Uterus (tissue), 4 donors: Measurements from ENCODE around the gene TAS1R3. TPM values are rescaled to one million over a fixed set of nuclear protein-coding genes. Genes with fewer than 3 reads are reported as not detected.
"Not testable (repeated sequence)": the region's sequence is repeated elsewhere in the genome, so short reads cannot be mapped to it uniquely, and the experiment has no call there.

Experiments used
- DNase-seq, 2 donors: peaks; one replicate each; pipeline ENCODE4 v3.0.0-alpha.2; 2019 to 2020
- H3K27ac ChIP-seq, 2 donors: fragments of 200-600 bp; sonication (generic); 1 replicate in 1 of 2; 2 replicates in 1 of 2; pipeline ENCODE4 v1.5.1; 2016 to 2018
- H3K27me3 ChIP-seq, 2 donors: fragments of 200-600 bp; sonication (generic); one replicate each; pipeline ENCODE4 v1.5.1; 2018 to 2019; ENCODE audit warnings: control low read depth in 1 of 2
- H3K36me3 ChIP-seq, 2 donors: fragments of 200-600 bp; sonication (generic); one replicate each; pipeline ENCODE4 v1.5.1; 2019; ENCODE audit warnings: control low read depth in 1 of 2
- H3K4me1 ChIP-seq, 2 donors: fragments of 200-600 bp; sonication (generic); one replicate each; pipeline ENCODE4 v1.5.1; 2018 to 2019; ENCODE audit warnings: control low read depth in 1 of 2
- H3K4me3 ChIP-seq, 2 donors: fragments of 200-600 bp; sonication (generic); 1 replicate in 1 of 2; 2 replicates in 1 of 2; pipeline ENCODE4 v1.5.1; 2018 to 2019; ENCODE audit warnings: mild to moderate bottlenecking in 1 of 2
- H3K9me3 ChIP-seq, 2 donors: fragments of 200-600 bp; sonication (generic); one replicate each; pipeline ENCODE4 v1.5.1; 2019; ENCODE audit warnings: control low read depth in 1 of 2
- POLR2A ChIP-seq, 2 donors: fragments of 450-650 bp; IDR thresholded peaks; one replicate each; pipeline ENCODE4 v1.6.1; 2016; ENCODE audit warnings: antibody characterized with exemption in 2 of 2, mild to moderate bottlenecking in 1 of 2, moderate library complexity in 1 of 2
- intact Hi-C: fragments of 100-400 bp; cut with DNase I; formaldehyde crosslinking; loops from one replicate; pipeline ENCODE4 v1.15.1; 2023; ENCODE audit warnings: low total_unique reads
- total RNA-seq, 4 donors: library from RNA; depleted of rRNA in 3 of 4; stranded (reverse); fragments of >200 nt in 3 of 4; gene quantifications; one replicate each; pipeline versions ENCODE4 v1.1.0 to v1.2.4, GENCODE V29; 2014 to 2023
- TF ChIP-seq, protein P1 (sequence below), 4 experiments: fragments of 200-600 bp in 2 of 4; fragments of 450-650 bp in 2 of 4; sonication (generic) in 2 of 4; IDR thresholded peaks; one replicate each; pipeline ENCODE4 v1.5.1; 2016 to 2019; ENCODE audit warnings: antibody characterized with exemption in 4 of 4, mild to moderate bottlenecking in 2 of 4, moderate library complexity in 1 of 4
- donor health status: DM: yes; HTN: yes; CAD: no.

Gene TAS1R3
- total RNA-seq, 4 donors from 2014 or later, result 0.14 to 0.34 TPM; not detected in 2

DNA sequence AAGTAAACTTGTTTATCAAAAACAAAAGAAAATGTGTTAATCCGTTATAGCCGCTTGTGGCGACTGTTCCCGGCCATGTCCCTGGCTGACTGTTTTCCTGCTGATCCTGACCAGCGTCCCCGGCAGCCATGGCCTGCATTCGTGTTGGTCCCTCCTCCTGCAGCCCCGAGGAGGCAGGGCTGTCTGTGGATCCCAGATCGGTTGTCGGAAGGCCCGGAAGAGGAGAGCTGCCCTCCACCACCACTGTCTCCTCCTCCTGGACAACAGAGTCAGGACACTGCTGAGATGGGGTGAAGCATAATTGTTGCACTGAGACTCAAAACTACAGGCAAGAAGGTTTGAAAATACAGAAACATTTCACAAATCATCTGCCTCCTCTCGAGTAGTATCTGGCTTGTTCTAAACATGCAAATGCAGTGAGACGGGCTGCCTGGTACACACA lies 30.9 kb downstream of the TAS1R3 start:
- peak; percentile 56 to 71 for DNase-seq

DNA sequence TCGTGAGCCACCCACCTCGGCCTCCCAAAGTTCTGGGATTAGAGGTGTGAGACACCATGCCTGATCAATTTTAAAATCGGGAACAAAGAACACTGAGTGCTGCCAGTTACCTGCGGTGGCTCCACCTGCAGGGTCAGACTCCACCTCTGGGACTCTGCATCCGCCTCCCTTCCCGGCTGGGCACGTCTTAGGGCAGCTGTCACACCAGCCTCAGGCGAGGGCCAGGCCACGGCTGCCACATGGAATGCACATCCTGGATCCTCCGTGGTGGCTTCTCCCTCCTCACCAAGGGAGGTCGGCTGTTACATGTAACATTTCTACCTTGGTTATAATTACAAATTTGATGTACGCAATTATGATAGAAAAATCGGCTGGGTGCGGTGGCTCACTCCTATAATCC lies 33.2 kb downstream of the TAS1R3 start:
- Histone ChIP-seq H3K4me1 (no peaks in the 10 kb centered on the region), H3K27me3 (no peaks in the 10 kb centered on the region), H3K36me3 (no peaks in the 10 kb centered on the region), H3K4me3 (no peak overlapping the region), H3K27ac (no peak overlapping the region), H3K9me3 (no peaks in the 10 kb centered on the region)
- intact Hi-C loops, result no loop called here
- TF ChIP-seq, protein P1, sequence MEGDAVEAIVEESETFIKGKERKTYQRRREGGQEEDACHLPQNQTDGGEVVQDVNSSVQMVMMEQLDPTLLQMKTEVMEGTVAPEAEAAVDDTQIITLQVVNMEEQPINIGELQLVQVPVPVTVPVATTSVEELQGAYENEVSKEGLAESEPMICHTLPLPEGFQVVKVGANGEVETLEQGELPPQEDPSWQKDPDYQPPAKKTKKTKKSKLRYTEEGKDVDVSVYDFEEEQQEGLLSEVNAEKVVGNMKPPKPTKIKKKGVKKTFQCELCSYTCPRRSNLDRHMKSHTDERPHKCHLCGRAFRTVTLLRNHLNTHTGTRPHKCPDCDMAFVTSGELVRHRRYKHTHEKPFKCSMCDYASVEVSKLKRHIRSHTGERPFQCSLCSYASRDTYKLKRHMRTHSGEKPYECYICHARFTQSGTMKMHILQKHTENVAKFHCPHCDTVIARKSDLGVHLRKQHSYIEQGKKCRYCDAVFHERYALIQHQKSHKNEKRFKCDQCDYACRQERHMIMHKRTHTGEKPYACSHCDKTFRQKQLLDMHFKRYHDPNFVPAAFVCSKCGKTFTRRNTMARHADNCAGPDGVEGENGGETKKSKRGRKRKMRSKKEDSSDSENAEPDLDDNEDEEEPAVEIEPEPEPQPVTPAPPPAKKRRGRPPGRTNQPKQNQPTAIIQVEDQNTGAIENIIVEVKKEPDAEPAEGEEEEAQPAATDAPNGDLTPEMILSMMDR (IDR thresholded peaks at IDR 0.05), result no peak
- TF ChIP-seq POLR2A (IDR thresholded peaks at IDR 0.05), result no peak
- DNase-seq, result no peak

More for the DNA sequence above, 30.9 kb downstream of the TAS1R3 start:
- peak overlapping the region; percentile 96 for H3K27ac ChIP-seq
- H3K27me3 ChIP-seq, result no peaks in the 10 kb centered on the region
- H3K4me1 ChIP-seq, result no peaks in the 10 kb centered on the region
- H3K36me3 ChIP-seq, result no peaks in the 10 kb centered on the region
- no peak overlapping the region for H3K4me3 ChIP-seq
- no peaks in the 10 kb centered on the region for H3K9me3 ChIP-seq
- TF ChIP-seq, protein P1 (IDR thresholded peaks at IDR 0.05), result peak in 1 of 4 experiments; percentile 33
- TF ChIP-seq POLR2A (IDR thresholded peaks at IDR 0.05), result no peak
- intact Hi-C loops, result no loop called here

DNA sequence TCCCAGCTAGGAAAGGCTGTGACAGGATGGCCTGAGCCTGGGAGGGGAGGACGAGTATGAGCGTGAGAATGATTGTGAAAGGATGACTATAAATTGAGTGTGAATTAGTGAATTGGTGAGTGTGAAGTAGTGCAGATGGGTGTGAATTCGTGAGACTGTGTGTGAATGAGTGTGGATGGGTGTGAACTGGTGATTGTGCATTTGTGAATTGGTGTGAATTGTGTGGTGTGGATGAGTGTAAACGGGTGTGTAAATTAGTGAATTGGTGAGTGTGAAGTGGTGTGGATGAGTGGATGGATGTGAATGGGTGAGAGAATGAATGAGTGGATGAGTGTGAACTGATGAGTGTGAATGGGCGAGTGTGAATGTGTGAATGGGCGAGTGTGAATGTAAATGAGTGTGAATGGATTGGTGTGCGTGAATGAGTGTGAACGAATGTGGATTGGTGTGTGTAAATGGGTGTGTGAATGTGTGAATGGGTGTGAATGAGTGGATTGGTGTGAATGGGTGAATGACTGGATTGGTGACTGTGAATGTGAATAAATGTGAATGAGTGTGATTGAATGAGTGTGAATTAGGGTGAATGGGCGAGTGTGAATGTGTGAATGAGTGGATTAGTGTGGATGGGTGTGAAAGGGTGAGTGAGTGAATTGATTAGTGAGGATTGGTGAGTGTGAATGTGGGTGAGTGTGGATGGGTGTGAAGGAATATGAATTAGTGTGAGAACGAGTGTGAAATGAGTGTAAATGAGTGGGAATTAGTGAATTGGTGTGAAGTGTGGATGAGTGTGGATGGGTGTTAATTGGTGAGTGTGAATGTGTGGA lies 35.0 kb downstream of the TAS1R3 start:
- Histone ChIP-seq H3K4me1 (no peaks in the 10 kb centered on the region), H3K4me3 (no peak overlapping the region), H3K36me3 (no peaks in the 10 kb centered on the region), H3K27me3 (no peaks in the 10 kb centered on the region), H3K27ac (no peak overlapping the region), H3K9me3 (no peaks in the 10 kb centered on the region)
- no peak for DNase-seq
- intact Hi-C loops, result no loop called here
- TF ChIP-seq POLR2A (IDR thresholded peaks at IDR 0.05), result no peak
- TF ChIP-seq, protein P1 (IDR thresholded peaks at IDR 0.05), result no peak

DNA sequence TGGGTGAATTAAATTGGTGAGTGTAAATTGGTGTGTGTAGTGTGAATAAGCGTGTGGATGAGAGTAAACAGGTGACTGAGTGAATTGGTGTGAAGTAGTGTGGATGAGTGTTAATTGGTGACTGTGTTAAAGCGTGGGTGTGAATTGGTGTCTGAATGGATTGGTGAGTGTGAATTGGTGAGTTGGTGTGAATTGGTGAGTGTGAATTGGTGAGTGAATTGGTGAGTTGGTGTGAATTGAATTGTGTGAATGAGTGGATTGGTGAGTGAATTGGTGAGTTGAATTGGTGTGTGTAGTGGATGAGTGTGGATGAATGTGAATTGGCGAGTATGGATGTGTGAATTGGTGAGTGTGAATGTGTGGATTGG lies 35.6 kb downstream of the TAS1R3 start:
- H3K4me3 ChIP-seq, result no peak overlapping the region
- TF ChIP-seq, protein P1 (IDR thresholded peaks at IDR 0.05), result no peak
- TF ChIP-seq POLR2A (IDR thresholded peaks at IDR 0.05), result no peak
- no peaks in the 10 kb centered on the region for H3K27me3 ChIP-seq
- peaks cover 0 to 3% of the 10 kb centered on the region in 2 donors for H3K4me1 ChIP-seq
- intact Hi-C loops, result no loop called here
- H3K36me3 ChIP-seq, result no peaks in the 10 kb centered on the region
- DNase-seq, result no peak
- no peak overlapping the region for H3K27ac ChIP-seq
- H3K9me3 ChIP-seq, result no peaks in the 10 kb centered on the region

DNA sequence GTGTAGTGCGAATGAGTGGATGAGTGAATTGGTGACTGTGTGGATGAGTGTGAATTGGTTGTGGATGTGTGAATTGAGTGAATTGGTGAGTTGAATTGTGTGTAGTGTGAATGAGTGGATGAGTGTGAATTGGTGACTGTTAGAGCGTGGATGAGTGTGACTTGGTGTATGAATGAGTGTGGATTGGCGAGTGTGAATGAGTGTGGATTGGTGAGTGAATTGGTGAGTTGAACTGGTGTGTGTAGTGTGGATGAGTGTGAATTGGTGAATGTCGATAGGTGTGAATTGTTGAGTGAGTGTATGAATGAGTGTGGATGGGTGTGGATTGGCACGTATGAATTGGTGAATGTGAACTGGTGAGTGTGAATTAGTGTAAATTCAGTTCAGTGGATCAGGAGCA lies 36.2 kb downstream of the TAS1R3 start:
- no peak overlapping the region for H3K4me3 ChIP-seq
- no peaks in the 10 kb centered on the region for H3K36me3 ChIP-seq
- TF ChIP-seq, protein P1 (IDR thresholded peaks at IDR 0.05), result no peak
- no peak for TF ChIP-seq POLR2A (IDR thresholded peaks at IDR 0.05)
- H3K27ac ChIP-seq, result no peak overlapping the region
- no peaks in the 10 kb centered on the region for H3K27me3 ChIP-seq
- no peak for DNase-seq
- peaks cover 0 to 6% of the 10 kb centered on the region in 2 donors for H3K4me1 ChIP-seq
- H3K9me3 ChIP-seq, result no peaks in the 10 kb centered on the region
- intact Hi-C loops, result no loop called here

DNA sequence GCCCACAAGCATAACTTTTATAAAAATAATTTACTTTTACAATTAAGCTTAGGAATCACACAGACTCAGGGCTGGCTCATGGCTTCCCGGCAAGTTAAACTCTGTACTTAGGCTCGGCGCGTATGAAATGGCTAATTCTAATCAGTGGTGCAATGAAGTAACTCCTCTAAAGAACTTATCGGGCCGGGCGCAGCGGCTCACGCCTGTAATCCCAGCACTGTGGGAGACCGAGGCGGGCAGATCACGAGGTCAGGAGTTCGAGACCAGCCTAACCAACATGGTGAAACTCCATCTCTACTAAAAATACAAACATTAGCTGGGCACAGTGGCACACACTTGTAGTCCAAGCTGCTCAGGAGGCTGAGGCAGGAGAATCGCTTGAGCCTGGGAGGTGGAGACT lies 39.0 kb downstream of the TAS1R3 start:
- H3K9me3 ChIP-seq, H3K27me3 ChIP-seq, H3K4me3 ChIP-seq, H3K27ac ChIP-seq, intact Hi-C loops, H3K36me3 ChIP-seq, DNase-seq: not testable (repeated sequence)
- peaks cover 0 to 17% of the 10 kb centered on the region in 2 donors for H3K4me1 ChIP-seq
